ENCODE results near the gene PIK3IP1. TPM values are rescaled to one million over a fixed set of nuclear protein-coding genes. Genes with fewer than 3 reads are reported as not detected.

The PIK3IP1 gene
- polyA plus RNA-seq, 1 experiment: 23.8 TPM

GRCh38 chr22:31268281-31268680, 24.0 kb downstream of the PIK3IP1 start:
- ChIA-PET CTCF (interaction anchor here (0.9 to 2.0 kb wide), 2 partner anchors 56 to 57 kb away, joined by 3 to 7 read pairs; partner anchors contain the start of gene LIMK2), POLR2A (no interaction called here)
- H3K9me3 ChIP-seq (ENCODE audit: control insufficient read depth, insufficient read depth, low read length): no peaks in the 10 kb centered on the region
- DNase-seq (ENCODE audit: low read depth, low spot score): no peak
- no peaks in the 10 kb centered on the region for H3K27me3 ChIP-seq (ENCODE audit: control insufficient read depth, insufficient read depth, low read length)
- TF ChIP-seq CTCF (IDR thresholded peaks at IDR 0.05; ENCODE audit: low read depth, low read length): no peak
- no peak overlapping the region for H3K27ac ChIP-seq (ENCODE audit: low read depth, low read length)
- H3K4me3 ChIP-seq (ENCODE audit: low read depth, low read length): no peak overlapping the region

- POLR2A ChIA-PET: no interaction called here
- Histone ChIP-seq H3K27me3 (ENCODE audit: control insufficient read depth, insufficient read depth, low read length) (no peaks in the 10 kb centered on the region), H3K4me3 (ENCODE audit: low read depth, low read length) (no peak overlapping the region), H3K27ac (ENCODE audit: low read depth, low read length) (no peak overlapping the region), H3K9me3 (ENCODE audit: control insufficient read depth, insufficient read depth, low read length) (no peaks in the 10 kb centered on the region)
- CTCF ChIA-PET: interaction anchor here (1.5 kb wide), 1 partner anchor 9 kb away, joined by 4 read pairs; no protein-coding TSS in a partner anchor
- no peak for TF ChIP-seq CTCF (IDR thresholded peaks at IDR 0.05; ENCODE audit: low read depth, low read length)
- no peak for DNase-seq (ENCODE audit: low read depth, low spot score)
Measured at GRCh38 chr22:31263896-31264640, 28.2 kb downstream of the PIK3IP1 start.

DNA sequence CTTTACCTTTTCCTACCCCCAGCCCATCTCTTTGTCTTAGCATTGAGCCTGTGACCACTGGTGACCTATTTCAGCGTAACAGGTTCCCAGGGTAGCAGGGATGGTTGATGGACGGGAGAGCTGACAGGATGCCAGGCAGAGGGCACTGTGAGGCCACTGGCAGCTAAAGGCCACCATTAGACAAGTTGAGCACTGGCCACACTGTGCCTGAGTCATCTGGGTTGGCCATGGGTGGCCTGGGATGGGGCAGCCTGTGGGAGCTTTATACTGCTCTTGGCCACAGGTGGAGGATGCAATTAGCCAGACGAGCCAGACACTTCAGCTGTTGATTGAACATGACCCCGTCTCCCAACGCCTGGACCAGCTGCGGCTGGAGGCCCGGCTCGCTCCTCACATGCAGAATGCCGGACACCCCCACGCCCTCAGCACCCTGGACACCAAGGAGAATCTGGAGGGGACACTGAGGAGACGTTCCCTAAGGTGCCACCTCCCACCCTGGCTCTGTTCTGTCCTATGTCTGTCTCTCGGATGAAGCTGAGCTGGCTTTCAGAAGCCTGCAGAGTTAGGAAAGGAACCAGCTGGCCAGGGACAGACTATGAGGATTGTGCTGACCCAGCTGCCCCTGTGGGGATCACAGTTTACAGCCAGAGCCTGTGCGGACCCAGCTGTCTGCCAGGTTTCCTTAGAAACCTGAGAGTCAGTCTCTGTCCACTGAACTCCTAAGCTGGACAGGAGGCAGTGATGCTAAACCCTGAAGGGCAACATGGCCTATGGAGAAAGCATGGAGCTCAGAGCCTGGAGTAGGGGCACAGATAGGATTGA, 29.8 kb downstream of the PIK3IP1 start:
- Histone ChIP-seq H3K4me3 (ENCODE audit: low read depth, low read length) (no peak overlapping the region), H3K27me3 (ENCODE audit: control insufficient read depth, insufficient read depth, low read length) (no peaks in the 10 kb centered on the region), H3K9me3 (ENCODE audit: control insufficient read depth, insufficient read depth, low read length) (no peaks in the 10 kb centered on the region), H3K27ac (ENCODE audit: low read depth, low read length) (no peak overlapping the region)
- no peak for DNase-seq (ENCODE audit: low read depth, low spot score)
- CTCF ChIA-PET: interaction anchor here (1.5 kb wide), 1 partner anchor 10 kb away, joined by 8 read pairs; no protein-coding TSS in a partner anchor
- no peak for TF ChIP-seq CTCF (IDR thresholded peaks at IDR 0.05; ENCODE audit: low read depth, low read length)
- POLR2A ChIA-PET: interaction anchor here (1.1 kb wide), 1 partner anchor 14 kb away, joined by 3 read pairs; no protein-coding TSS in a partner anchor

DNA sequence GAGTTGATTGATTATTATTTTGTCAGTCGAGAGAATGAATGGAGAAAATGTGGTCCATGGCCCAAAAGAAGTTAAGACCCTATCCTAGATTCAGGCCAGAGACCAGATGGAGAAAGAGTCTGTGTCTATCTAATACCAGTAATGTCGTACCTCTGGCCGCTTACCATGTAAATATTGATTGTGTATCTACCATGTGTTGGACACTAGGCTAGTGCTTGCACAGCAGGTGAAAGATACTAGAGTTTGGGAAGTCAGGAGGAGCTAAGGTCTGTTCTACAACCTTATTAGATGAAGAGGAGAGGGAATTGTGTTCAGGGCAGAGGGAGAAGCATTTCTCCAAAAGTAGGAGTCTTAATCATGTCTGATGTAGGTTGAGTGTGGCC, 31.8 kb downstream of the PIK3IP1 start:
- H3K9me3 ChIP-seq (ENCODE audit: control insufficient read depth, insufficient read depth, low read length): no peaks in the 10 kb centered on the region
- CTCF ChIA-PET: interaction anchor here (1.0 kb wide), 1 partner anchor 13 kb away, joined by 3 read pairs; no protein-coding TSS in a partner anchor
- H3K27me3 ChIP-seq (ENCODE audit: control insufficient read depth, insufficient read depth, low read length): no peaks in the 10 kb centered on the region
- no peak overlapping the region for H3K4me3 ChIP-seq (ENCODE audit: low read depth, low read length)
- DNase-seq (ENCODE audit: low read depth, low spot score): no peak
- TF ChIP-seq CTCF (IDR thresholded peaks at IDR 0.05; ENCODE audit: low read depth, low read length): no peak
- POLR2A ChIA-PET: no interaction called here
- no peak overlapping the region for H3K27ac ChIP-seq (ENCODE audit: low read depth, low read length)
